HG02798 (cell line): ENCODE results near the gene DIP2C.

Experiments used
- ATAC-seq: cut with Tn5 transposase; IDR thresholded peaks from one replicate; pipeline ENCODE4 v1.9.1; 2021; ENCODE audit warnings: mild to moderate bottlenecking; ENCODE audit not compliant: unreplicated experiment, poor library complexity

The DIP2C gene

DNA sequence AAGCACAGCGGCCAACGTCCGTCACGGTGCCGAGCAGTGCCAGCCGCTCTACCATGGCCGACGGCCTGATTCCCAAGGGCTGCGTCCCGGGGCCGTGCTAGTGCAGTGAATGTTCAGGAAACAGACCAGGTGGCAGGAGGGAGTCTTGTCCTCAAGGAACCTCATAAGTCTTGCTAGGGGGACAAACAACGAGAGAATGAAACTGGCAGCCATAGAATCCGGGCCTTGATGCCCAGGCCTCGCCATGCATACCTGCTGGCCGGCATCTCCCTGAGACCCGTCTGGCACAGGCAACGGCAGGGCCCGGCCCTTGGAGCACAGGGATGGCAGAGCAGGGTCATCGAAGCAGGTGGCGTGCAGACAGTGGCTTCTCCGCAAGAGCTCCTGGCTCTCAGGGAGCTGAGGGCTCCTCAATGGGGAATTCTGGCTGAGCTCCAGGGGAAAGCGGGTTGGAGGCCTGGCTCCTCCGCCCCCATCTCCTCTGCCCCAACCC, 58.8 kb downstream of the DIP2C start:
- ATAC-seq: no peak

GRCh38 chr10:629186-629998, 60.1 kb downstream of the DIP2C start:
- ATAC-seq: no peak

DNA sequence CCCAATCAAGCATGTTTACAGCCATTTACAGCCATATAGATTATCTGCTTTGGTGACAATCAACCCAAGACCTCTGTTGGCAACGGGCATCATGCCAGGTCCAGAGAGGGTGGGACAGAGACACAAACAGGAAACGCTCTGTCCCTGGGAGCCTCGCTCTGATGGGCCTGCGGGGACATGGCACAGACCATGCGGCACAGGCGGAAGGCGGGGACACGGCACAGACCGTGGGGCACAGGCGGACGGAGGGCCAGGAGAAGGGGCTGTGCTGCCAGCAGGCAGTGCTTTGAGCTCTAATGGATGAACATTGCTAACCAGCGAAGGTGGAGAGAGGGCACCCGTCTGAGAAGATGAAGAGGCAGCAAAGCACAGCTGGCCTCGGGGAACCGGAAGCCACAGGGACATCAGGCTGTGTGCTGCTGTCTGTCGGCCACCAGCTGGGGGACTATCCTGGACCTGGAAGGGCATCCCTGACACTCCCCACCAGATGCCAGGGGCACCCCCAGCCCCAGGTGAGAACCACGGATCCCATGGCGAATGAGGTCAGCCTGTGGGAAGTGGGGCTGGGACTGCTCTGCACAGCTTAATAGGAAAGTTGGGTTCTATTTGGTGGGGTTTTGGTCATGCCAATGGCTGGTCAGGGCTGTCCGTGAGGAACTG, 61.0 kb downstream of the DIP2C start:
- ATAC-seq: no peak

- no peak for ATAC-seq
Measured at GRCh38 chr10:627032-627992, 62.2 kb downstream of the DIP2C start.

GRCh38 chr10:625751-626711, 63.4 kb downstream of the DIP2C start:
- ATAC-seq: no peak

DNA sequence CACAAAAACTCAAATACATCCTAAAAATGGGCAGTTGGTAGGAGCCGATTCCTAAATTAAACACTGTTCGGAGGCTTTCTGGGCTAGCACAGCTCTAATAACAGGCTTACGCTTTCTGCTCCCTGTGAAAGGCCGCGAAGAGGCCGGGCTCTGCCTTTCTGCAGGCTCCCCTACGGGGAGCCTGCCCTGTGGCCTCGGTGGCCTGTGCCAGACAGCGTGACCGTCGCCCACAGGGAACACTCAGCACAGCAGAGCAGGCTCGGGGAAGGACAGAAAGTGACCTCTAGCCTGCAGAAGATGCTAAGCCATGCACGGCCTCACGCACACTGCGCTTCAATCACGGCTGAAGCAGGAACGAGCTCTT, 64.2 kb downstream of the DIP2C start:
- no peak for ATAC-seq

DNA sequence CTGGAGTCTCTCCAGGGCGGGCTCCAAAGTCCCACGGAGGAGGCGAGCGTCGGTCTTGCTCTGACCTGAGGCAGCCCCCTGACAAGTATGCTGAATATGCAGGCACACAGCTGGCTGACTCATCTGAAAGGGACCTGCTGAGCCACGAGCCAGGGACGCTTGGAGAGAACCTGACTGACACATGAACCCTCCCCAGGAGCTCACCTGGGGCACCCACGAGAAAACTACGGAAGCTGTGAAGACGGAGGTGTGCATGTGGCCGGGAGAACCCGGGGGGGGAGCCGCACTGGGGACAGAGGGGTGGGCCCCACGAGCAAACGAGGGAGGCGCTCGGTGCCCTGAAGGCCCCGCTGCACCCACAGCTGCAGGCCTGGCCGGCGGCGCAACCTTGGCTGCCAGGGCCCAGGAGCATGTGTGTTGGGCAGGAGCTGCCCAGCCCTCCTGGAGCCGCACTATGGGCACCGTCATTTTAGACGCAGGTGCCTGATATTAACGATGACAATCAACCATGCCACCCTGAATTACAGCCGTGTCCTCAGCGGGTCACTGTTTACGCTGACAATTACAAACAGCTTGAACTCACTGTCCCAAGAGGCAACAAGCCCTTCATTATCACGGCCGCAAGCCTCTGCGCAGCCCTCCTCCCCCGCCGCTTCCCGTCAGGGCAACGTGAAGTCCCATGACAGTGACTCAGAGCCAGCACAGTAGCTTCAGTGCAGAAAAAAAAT, 64.7 kb downstream of the DIP2C start:
- ATAC-seq: no peak

GRCh38 chr10:624312-624604, 65.2 kb downstream of the DIP2C start:
- no peak for ATAC-seq

DNA sequence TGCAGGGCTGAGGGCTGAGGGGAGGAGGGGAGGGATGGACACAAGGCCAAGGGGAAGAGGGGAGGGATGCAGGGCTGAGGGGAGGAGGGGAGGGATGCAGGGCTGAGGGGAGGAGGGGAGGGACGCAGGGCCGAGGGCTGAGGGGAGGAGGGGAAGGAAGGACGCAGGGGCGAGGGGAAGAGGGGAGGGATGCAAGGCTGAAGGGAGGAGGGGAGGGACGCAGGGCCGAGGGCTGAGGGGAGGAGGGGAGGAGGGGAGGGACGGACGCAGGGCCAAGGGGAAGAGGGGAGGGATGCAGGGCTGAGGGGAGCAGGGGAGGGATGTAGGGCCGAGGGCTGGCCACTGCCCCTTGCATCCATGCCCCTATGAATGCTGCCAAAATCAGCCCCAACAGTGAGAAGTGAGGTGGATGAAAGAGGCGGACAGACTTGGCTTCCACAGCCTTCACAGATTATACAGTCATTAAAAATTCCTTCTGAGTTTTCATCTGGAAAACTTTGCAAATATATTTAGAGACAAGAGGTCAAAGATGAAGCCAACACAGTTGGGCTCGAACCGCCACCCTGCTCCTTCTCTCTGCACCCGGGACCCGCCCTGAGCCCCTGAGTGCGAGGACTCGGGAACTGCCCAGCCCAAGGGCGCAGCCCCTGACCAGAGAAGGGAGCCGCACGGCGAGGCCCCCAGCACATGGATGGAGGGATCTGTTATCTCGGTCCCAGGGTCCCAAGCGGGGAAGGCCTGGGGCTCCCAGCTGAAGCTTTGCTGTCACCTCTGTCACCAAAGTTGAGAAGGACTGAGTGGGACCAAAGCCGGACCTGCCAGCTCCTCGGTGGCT, 65.8 kb downstream of the DIP2C start:
- ATAC-seq: no peak

DNA sequence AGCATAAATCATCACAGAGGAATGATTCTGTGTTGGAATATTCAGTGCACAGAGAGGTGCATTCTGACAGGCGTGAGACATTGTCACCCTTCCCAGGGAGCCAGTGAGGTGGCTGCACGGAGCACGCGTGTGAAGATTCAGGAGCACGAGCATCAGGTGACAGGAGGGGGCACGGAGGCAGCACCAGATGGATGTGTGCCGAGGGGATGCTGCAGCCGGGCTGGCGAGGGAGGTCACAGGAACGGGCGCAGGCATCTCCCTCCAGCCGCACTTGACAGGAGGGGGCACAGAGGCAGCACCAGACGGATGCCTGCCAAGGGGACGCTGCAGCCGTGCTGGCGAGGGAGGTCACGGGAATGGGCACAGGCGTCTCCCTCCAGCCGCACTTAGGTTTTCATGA, 66.5 kb downstream of the DIP2C start:
- ATAC-seq: no peak

GRCh38 chr10:621981-622740, 67.3 kb downstream of the DIP2C start:
- ATAC-seq: no peak

DNA sequence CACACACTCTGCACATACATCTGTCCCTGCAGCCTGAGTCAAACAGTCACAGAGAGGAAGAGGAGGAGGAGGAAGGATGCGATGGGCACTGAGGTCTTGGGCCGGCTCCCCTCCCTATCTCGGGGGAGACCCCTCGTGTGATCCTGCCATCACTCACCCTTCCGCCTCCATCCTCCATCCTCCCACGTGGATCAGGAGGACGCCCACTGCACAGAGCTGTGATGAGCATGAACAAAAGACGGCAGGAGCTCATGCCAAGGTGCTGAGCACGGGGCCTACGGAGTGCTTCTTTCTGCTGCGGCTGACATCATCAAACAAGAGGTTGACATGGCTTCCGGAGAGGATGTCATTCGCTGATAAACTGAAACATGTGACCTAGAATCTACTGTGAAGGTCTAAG, 68.0 kb downstream of the DIP2C start:
- no peak for ATAC-seq

DNA sequence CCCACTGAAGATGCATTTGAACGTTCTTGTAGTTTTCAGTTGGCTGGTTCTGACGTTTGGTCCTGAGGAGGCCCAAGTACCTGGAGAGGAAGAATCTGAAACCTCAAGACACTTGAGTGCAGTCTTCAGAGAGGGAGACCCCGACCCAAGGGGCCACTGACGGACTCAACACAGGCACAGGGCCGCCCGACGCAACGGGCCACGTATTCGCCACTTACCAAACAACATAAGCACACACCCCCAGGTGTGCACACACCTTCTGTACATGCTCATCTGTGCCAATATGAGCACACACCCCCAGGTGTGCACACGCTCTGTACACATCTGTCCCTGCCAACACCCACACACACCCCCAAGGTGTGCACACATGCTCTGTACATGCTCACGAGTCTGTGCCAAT, 68.5 kb downstream of the DIP2C start:
- ATAC-seq: no peak

- ATAC-seq: no peak
Measured at GRCh38 chr10:620417-620816, 69.1 kb downstream of the DIP2C start.

DNA sequence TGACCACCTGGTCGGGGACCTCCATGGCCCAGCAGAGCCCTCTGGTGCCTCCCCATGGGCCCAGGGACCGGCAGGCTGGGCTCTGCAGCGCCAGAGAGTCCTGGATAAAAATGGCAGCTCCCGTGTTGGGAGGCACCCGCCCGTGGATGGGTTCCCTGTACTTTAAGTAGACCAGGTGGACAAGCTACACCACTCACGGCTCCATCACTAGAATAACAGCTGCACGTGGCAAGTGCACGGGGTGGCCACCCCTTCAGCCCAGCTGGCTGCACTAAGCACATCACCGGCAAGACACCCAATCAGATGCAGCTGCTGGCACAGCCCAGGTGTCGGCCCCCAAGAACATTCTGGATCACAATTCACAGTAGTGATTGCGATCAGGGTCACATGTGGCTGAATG, 69.8 kb downstream of the DIP2C start:
- no peak for ATAC-seq

DNA sequence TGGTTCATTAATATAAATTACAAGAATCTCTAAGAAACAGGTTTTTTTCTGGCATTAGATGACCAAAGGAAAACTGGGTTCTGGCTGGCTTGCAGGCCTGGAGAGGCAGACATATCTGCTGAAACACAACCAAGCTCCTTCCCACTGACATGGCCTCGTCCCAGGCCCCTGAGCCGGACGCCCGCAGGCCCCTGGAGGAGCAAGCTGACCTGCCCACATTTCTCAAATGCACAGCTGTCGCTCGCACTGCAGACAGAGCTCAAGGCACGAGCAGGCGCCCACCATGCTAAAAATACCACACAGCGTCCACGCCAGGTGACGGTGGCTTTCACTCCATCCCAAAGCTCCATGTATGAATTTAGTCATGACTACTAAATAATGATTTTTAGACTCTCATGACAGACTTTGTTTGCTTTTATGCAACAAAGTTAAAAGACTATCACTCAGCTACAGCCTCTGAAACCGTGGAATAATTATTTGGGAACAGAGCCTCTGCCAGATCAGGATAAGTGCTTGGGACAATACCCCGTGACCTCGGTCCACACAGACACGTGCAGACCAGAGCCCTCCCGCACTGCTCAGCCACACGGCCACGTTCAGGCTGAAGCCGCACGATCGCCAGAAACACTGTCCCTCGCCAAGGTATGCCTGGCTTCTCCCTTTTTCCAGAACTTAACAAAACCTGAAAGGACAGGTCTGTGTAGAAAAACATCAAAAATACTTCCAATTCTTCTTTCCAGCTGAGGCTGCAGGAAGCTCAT, 71.1 kb downstream of the DIP2C start:
- no peak for ATAC-seq

- no peak for ATAC-seq
Measured at GRCh38 chr10:617471-617870, 72.0 kb downstream of the DIP2C start.
